Measurements from ENCODE around the gene PDZD8. TPM values are rescaled to one million over a fixed set of nuclear protein-coding genes. Genes with fewer than 3 reads are reported as not detected.

The PDZD8 gene
- total and polyA plus RNA-seq, 2 donors from 2014 or later, result 7.4 to 41.9 TPM

GRCh38 chr10:117262903-117263293, 112.3 kb downstream of the PDZD8 start:
- Histone ChIP-seq H3K4me1 (ENCODE audit: control insufficient read depth in 2 of 3, insufficient read depth in 2 of 3, low read depth in 1 of 3, low read length in 3 of 3) (peaks cover 0 to 2% (median 0%) of the 10 kb centered on the region in 3 donors), H3K4me3 (ENCODE audit: low read length in 3 of 3) (no peak overlapping the region), H3K9me3 (ENCODE audit: control insufficient read depth in 2 of 3, insufficient read depth in 1 of 3, low read length in 3 of 3) (no peaks in the 10 kb centered on the region), H3K36me3 (ENCODE audit: control insufficient read depth in 2 of 3, insufficient read depth in 3 of 3, low read length in 3 of 3) (no peaks in the 10 kb centered on the region), H3K27me3 (ENCODE audit: control insufficient read depth, insufficient read depth, low read length) (no peaks in the 10 kb centered on the region), H3K9ac (ENCODE audit: low read length in 3 of 3) (no peak overlapping the region), H3K27ac (ENCODE audit: low read depth in 2 of 2, low read length in 2 of 2) (no peak overlapping the region)
- DNase-seq, result no peak
- no peak for FAIRE-seq
- intact Hi-C loops (cut with DNase I), result no loop called here
- TF ChIP-seq CTCF (IDR thresholded peaks at IDR 0.05; ENCODE audit: borderline replicate concordance, extremely low read depth, insufficient read depth), result no peak

GRCh38 chr10:117262291-117262902, 112.8 kb downstream of the PDZD8 start:
- no peak for TF ChIP-seq CTCF (IDR thresholded peaks at IDR 0.05; ENCODE audit: borderline replicate concordance, extremely low read depth, insufficient read depth)
- Histone ChIP-seq H3K36me3 (ENCODE audit: control insufficient read depth in 2 of 3, insufficient read depth in 3 of 3, low read length in 3 of 3) (no peaks in the 10 kb centered on the region), H3K4me3 (ENCODE audit: low read length in 3 of 3) (no peak overlapping the region), H3K4me1 (ENCODE audit: control insufficient read depth in 2 of 3, insufficient read depth in 2 of 3, low read depth in 1 of 3, low read length in 3 of 3) (peaks cover 0 to 2% (median 0%) of the 10 kb centered on the region in 3 donors), H3K9ac (ENCODE audit: low read length in 3 of 3) (no peak overlapping the region), H3K9me3 (ENCODE audit: control insufficient read depth in 2 of 3, insufficient read depth in 1 of 3, low read length in 3 of 3) (no peaks in the 10 kb centered on the region), H3K27ac (ENCODE audit: low read depth in 2 of 2, low read length in 2 of 2) (no peak overlapping the region), H3K27me3 (ENCODE audit: control insufficient read depth, insufficient read depth, low read length) (no peaks in the 10 kb centered on the region)
- no peak for DNase-seq
- intact Hi-C loops (cut with DNase I), result no loop called here
- FAIRE-seq, result no peak

GRCh38 chr10:117261501-117261900, 113.7 kb downstream of the PDZD8 start:
- no peak for FAIRE-seq

More at GRCh38 chr10:117261501-117261900, 113.7 kb downstream of the PDZD8 start:
- H3K27ac ChIP-seq (ENCODE audit: low read depth in 2 of 2, low read length in 2 of 2), result no peak overlapping the region
- peaks cover 0 to 2% (median 0%) of the 10 kb centered on the region in 3 donors for H3K4me1 ChIP-seq (ENCODE audit: control insufficient read depth in 2 of 3, insufficient read depth in 2 of 3, low read depth in 1 of 3, low read length in 3 of 3)
- no peak overlapping the region for H3K4me3 ChIP-seq (ENCODE audit: low read length in 3 of 3)
- no peak overlapping the region for H3K9ac ChIP-seq (ENCODE audit: low read length in 3 of 3)
- no peak for DNase-seq
- TF ChIP-seq CTCF (IDR thresholded peaks at IDR 0.05; ENCODE audit: borderline replicate concordance, extremely low read depth, insufficient read depth), result no peak
- no peaks in the 10 kb centered on the region for H3K9me3 ChIP-seq (ENCODE audit: control insufficient read depth in 2 of 3, insufficient read depth in 1 of 3, low read length in 3 of 3)
- intact Hi-C loops (cut with DNase I), result no loop called here
- no peaks in the 10 kb centered on the region for H3K36me3 ChIP-seq (ENCODE audit: control insufficient read depth in 2 of 3, insufficient read depth in 3 of 3, low read length in 3 of 3)
- no peaks in the 10 kb centered on the region for H3K27me3 ChIP-seq (ENCODE audit: control insufficient read depth, insufficient read depth, low read length)

All from kidney (tissue), 14 donors.